ENCODE results near the gene FOXJ3. TPM values are rescaled to one million over a fixed set of nuclear protein-coding genes. Genes with fewer than 3 reads are reported as not detected.

FOXJ3 gene
- total and polyA plus RNA-seq, 2 donors (not counting 1 experiment from before 2014, with no cell fraction given) = 15.4 to 76.4 TPM

DNA sequence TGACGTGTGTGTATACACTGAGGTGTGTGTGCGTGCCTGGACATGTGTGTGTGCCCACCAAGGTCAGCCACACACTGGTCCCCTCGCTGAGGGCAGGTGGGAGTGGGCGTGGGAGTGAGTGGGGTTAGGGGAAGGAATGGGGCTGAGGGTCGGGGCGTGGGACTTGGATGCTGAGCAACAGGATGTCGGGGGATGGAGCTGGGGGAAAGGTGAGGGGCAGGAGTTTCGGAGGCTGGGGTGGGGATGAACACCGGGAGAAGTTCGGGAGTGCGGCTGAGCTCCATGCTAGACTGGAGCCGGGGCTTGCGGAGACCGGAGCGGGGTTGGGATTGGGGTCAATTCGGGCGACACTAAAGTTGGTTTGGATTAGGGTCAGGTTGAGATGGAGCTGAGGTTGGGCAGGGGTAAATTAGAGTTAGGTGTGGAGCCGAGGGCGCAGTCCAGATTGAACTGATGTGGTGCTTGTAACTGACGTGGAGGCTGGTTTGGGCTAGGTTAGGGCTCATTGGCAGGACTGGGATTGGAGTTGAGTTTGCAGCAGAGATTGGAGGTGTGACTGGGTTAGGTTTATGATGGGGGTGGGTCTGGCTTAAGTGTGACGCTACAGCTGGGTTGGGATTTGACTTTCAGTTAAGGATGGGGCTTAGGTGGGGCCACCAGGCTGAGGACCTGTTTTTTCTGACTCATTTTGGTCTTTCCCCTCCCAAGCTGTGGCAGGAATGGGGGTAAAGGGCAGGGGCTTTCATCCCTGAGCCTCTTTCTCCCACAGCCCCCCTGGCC is 167.2 kb downstream of the FOXJ3 start:
- no peaks in the 10 kb centered on the region for H3K36me3 ChIP-seq (replicated peaks in 1 of 2; ENCODE audit: control extremely low read depth in 1 of 2, control insufficient read depth in 1 of 2, extremely low read depth in 1 of 2, insufficient read depth in 2 of 2, low read length in 1 of 2)
- peaks cover 3% of the 10 kb centered on the region for H3K27me3 Mint-ChIP-seq
- CTCF ChIA-PET = no interaction called here
- 93% methylated on average over 20 of the region's 21 CpGs for WGBS (ENCODE audit: insufficient coverage)
- peaks cover 0 to 7% (median 0%) of the 10 kb centered on the region in 4 experiments for H3K27me3 ChIP-seq (replicated peaks in 1 of 4; ENCODE audit: control extremely low read depth in 1 of 4, control insufficient read depth in 3 of 4, insufficient read depth in 4 of 4, low read length in 3 of 4)
- no peak overlapping the region for H3K27ac ChIP-seq (ENCODE audit: low read length in 2 of 2)
- TF ChIP-seq, protein P1, sequence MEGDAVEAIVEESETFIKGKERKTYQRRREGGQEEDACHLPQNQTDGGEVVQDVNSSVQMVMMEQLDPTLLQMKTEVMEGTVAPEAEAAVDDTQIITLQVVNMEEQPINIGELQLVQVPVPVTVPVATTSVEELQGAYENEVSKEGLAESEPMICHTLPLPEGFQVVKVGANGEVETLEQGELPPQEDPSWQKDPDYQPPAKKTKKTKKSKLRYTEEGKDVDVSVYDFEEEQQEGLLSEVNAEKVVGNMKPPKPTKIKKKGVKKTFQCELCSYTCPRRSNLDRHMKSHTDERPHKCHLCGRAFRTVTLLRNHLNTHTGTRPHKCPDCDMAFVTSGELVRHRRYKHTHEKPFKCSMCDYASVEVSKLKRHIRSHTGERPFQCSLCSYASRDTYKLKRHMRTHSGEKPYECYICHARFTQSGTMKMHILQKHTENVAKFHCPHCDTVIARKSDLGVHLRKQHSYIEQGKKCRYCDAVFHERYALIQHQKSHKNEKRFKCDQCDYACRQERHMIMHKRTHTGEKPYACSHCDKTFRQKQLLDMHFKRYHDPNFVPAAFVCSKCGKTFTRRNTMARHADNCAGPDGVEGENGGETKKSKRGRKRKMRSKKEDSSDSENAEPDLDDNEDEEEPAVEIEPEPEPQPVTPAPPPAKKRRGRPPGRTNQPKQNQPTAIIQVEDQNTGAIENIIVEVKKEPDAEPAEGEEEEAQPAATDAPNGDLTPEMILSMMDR (IDR thresholded peaks at IDR 0.05) = no peak
- TF ChIP-seq EZH2 (IDR thresholded peaks at IDR 0.05; ENCODE audit: borderline replicate concordance, insufficient read depth, low read depth, low read length, poor library complexity, severe bottlenecking) = no peak
- H3K4me3 ChIP-seq (ENCODE audit: control extremely low read depth in 1 of 5, extremely low read depth in 1 of 5, insufficient read depth in 1 of 5, low read depth in 2 of 5, low read length in 4 of 5) = no peak overlapping the region
- H3K79me2 ChIP-seq (ENCODE audit: control insufficient read depth, insufficient read depth, low read length) = no peaks in the 10 kb centered on the region
- H3K4me3 Mint-ChIP-seq = no peak overlapping the region
- DNase-seq = no peak
- intact Hi-C loops (cut with micrococcal nuclease) = no loop called here
- H3K9ac ChIP-seq (ENCODE audit: low read length) = no peak overlapping the region
- no peaks in the 10 kb centered on the region for H3K4me1 Mint-ChIP-seq
- H3K9me3 ChIP-seq (ENCODE audit: control extremely low read depth in 1 of 3, control insufficient read depth in 2 of 3, insufficient read depth in 1 of 3, low read length in 2 of 3) = no peaks in the 10 kb centered on the region
- H3K4me2 ChIP-seq (replicated peaks; ENCODE audit: low read depth, low read length, poor library complexity, severe bottlenecking) = no peak overlapping the region
- ATAC-seq (ENCODE audit: low read depth) = no peak
- H3K27ac Mint-ChIP-seq = no peak overlapping the region
- no peaks in the 10 kb centered on the region for H4K20me1 ChIP-seq (ENCODE audit: control insufficient read depth, insufficient read depth, low read length, poor library complexity, severe bottlenecking)
- no peak overlapping the region for H2AFZ ChIP-seq (ENCODE audit: insufficient read depth, low read depth, low read length, poor library complexity, severe bottlenecking)
- H3K4me1 ChIP-seq (ENCODE audit: control insufficient read depth in 2 of 2, insufficient read depth in 2 of 2, low read length in 2 of 2) = no peaks in the 10 kb centered on the region
- no peaks in the 10 kb centered on the region for H3K9me3 Mint-ChIP-seq (ENCODE audit: insufficient read depth)
- POLR2A ChIA-PET = no interaction called here

DNA sequence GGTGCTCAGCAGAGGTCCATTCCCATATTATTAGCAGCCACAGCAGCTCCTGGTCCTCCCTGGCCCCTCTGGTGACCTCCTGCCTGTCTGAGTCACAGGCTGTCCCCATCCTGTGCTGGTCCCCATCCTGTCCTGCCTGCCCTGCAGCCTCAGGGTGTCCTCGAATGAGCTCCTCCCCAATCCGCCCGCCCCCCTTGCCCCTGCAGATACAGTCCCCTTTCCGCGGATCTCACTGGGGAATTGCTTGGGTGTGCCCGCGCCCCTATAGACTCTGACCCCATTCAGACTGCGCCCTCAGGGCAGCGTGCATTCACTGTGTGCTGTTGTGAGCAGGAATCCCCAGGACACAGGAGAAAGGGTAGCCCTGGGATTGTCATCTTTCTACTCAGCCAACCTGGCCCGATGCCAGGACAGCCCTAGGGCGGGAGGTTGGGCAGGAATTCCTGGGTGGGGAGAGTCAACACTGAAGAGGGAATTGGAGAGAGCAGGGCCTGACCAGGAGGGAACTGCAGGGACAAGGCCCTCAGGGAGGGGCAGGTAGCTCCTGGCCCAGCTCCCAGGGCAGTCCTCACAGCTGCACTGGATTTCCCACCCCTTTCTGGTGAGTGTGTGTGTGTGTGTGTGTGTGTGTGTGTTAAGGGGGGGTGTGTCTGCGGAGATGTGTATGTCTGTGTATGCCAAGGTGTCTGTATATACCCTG is 169.4 kb downstream of the FOXJ3 start:
- H3K27me3 ChIP-seq (replicated peaks in 1 of 4; ENCODE audit: control extremely low read depth in 1 of 4, control insufficient read depth in 3 of 4, insufficient read depth in 4 of 4, low read length in 3 of 4) = peaks cover 0 to 7% (median 0%) of the 10 kb centered on the region in 4 experiments
- no peak overlapping the region for H3K27ac Mint-ChIP-seq
- H3K27ac ChIP-seq (ENCODE audit: low read length in 2 of 2) = no peak overlapping the region
- no peaks in the 10 kb centered on the region for H3K4me1 ChIP-seq (ENCODE audit: control insufficient read depth in 2 of 2, insufficient read depth in 2 of 2, low read length in 2 of 2)
- H3K9me3 ChIP-seq (ENCODE audit: control extremely low read depth in 1 of 3, control insufficient read depth in 2 of 3, insufficient read depth in 1 of 3, low read length in 2 of 3) = peaks cover 0 to 5% (median 0%) of the 10 kb centered on the region in 3 donors
- no peak for TF ChIP-seq EZH2 (IDR thresholded peaks at IDR 0.05; ENCODE audit: borderline replicate concordance, insufficient read depth, low read depth, low read length, poor library complexity, severe bottlenecking)
- TF ChIP-seq, protein P1 (IDR thresholded peaks at IDR 0.05) = no peak
- H3K36me3 ChIP-seq (replicated peaks in 1 of 2; ENCODE audit: control extremely low read depth in 1 of 2, control insufficient read depth in 1 of 2, extremely low read depth in 1 of 2, insufficient read depth in 2 of 2, low read length in 1 of 2) = no peaks in the 10 kb centered on the region
- ChIA-PET CTCF (interaction anchor here (0.7 kb wide), 1 partner anchor 8 kb away, joined by 3 read pairs; no protein-coding TSS in a partner anchor), POLR2A (no interaction called here)
- H2AFZ ChIP-seq (ENCODE audit: insufficient read depth, low read depth, low read length, poor library complexity, severe bottlenecking) = no peak overlapping the region
- peaks cover 12% of the 10 kb centered on the region for H3K27me3 Mint-ChIP-seq
- no peak for ATAC-seq (ENCODE audit: low read depth)
- no peaks in the 10 kb centered on the region for H3K4me1 Mint-ChIP-seq
- no peaks in the 10 kb centered on the region for H3K79me2 ChIP-seq (ENCODE audit: control insufficient read depth, insufficient read depth, low read length)
- WGBS (ENCODE audit: insufficient coverage) = 83% methylated on average over 12 of the region's 12 CpGs
- no peak for DNase-seq
- H3K9ac ChIP-seq (ENCODE audit: low read length) = no peak overlapping the region
- H4K20me1 ChIP-seq (ENCODE audit: control insufficient read depth, insufficient read depth, low read length, poor library complexity, severe bottlenecking) = no peaks in the 10 kb centered on the region
- no peak overlapping the region for H3K4me2 ChIP-seq (replicated peaks; ENCODE audit: low read depth, low read length, poor library complexity, severe bottlenecking)
- H3K4me3 ChIP-seq (ENCODE audit: control extremely low read depth in 1 of 5, extremely low read depth in 1 of 5, insufficient read depth in 1 of 5, low read depth in 2 of 5, low read length in 4 of 5) = no peak overlapping the region
- no peak overlapping the region for H3K4me3 Mint-ChIP-seq
- intact Hi-C loops (cut with micrococcal nuclease) = no loop called here
- H3K9me3 Mint-ChIP-seq (ENCODE audit: insufficient read depth) = peaks cover 2% of the 10 kb centered on the region
